Stimulated activated CD4-positive, alpha-beta T cell treated with anti-CD3 and anti-CD28 coated beads, Interleukin-4, amount 100 ng/mL, for 24 hours (primary cell): ENCODE results near the gene B3GALT6.
"Not testable (repeated sequence)": the region's sequence is repeated elsewhere in the genome, so short reads cannot be mapped to it uniquely, and the experiment has no call there.

Experiments used
- DNase-seq: peaks from one replicate; pipeline ENCODE4 v3.0.0-alpha.2; 2020

The B3GALT6 gene

DNA sequence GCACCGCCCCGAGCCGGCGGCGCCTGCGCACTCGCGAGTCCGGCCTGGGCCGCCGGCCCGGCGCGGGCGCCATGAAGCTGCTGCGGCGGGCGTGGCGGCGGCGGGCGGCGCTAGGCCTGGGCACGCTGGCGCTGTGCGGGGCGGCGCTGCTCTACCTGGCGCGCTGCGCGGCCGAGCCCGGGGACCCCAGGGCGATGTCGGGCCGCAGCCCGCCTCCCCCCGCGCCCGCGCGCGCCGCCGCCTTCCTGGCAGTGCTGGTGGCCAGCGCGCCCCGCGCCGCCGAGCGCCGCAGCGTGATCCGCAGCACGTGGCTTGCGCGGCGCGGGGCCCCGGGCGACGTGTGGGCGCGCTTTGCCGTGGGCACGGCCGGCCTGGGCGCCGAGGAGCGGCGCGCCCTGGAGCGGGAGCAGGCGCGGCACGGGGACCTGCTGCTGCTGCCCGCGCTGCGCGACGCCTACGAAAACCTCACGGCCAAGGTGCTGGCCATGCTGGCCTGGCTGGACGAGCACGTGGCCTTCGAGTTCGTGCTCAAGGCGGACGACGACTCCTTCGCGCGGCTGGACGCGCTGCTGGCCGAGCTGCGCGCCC is at the start of gene B3GALT6:
TSS of gene B3GALT6 (plus strand) at position 30 of the 588 bp plus-strand sequence. CDS start at position 72, 42 bp downstream.
- DNase-seq, result no peak

DNA sequence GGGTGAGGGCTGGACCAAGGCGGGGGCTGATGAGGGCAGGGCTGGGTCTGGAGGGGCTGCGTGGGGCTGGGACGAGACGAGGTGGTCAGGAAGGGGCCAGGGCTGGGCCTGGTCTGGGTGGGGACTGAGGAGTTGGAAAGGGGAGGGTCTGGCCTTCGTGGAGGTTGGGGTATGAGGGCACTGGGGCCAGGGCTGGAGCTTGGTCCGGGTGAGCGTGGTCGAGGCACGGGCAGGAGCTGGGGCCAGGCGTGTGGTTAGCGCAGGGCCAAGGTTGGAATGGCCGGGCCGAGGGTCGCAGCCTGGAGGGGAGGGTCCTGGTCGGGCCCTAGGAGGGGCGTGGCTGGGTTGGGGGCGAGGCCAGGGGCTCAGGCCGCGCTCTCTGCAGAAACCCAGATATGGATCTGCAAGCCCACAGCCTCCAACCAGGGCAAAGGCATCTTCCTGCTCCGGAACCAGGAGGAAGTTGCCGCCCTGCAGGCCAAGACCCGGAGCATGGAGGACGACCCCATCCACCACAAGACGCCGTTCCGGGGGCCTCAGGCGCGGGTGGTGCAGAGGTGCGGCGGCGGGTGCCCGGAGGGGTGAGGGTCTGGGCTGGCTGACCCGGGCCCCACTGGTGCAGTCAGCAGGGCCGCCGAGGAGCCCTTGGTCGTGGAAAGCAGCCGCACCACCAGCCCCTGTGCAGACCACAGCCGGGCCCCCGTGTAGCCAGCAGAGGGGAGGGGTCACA is 49.4 kb upstream of the B3GALT6 start:
- DNase-seq, result no peak

DNA sequence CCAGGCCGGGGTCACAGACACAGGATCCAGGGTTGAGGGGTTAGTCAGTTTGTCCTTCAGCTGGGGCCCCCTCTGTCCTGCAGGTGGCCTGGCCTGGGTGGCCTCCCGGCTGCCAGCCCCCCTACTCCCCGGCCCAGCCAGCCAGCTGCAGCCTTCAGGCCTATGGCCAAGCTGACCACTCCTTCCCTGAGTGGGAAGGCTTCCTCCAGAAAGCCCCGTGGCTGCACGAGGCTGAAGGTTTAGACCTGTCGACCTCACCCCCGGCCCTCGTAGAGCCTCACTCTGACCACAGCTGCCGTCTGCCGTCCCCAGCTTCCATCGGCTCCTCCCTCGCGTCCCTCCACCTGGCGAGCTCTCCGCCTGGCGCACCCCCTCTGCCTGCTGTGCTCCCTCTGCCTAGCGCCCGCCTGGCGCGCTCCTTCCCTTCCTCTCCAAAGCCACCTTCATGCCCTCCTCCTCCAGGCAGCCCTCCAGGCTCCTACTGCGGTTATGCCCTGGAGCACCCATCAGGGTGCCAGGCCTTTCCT is 48.8 kb upstream of the B3GALT6 start:
- DNase-seq, result no peak

DNA sequence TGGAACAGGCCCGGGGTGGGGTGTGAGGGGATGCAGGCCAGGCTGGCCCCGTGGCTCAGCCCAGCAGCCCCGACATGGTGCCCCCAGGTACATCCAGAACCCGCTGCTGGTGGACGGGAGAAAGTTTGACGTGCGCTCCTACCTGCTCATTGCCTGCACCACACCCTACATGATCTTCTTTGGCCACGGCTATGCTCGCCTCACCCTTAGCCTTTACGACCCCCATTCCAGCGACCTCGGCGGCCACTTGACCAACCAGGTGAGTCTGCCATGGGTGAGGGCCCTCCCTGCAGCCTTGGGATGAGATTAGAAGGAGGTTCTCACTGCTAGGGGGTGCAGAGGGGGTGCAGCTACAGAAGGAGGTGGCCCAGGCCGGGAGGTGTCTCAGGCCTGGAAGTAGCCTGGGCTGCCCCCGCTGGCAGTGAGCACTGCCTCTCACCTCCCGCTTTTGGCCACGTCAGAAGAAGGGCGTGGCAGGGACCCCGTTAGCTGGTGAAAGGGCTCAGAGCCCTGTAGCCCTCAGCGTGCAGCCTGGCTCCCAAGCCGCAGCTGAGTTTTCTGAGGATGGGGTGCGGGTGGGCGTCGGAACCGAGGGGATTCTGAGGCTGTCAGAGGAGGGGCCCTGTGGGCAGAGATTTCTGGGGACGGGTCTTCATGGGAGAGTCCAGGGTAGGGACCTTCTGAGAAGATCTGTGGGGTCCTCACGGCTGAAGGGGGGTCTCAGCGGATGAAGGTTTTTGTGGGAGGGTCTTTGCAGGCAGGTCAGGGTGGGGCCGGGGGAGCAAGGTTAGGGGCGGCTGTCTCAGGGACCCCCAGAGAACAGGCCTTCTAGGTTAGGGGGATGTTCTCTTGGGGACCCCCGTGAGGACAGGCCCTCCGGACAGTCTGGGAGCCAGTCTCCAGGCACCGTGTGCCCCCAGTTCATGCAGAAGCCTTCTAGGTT is 47.9 kb upstream of the B3GALT6 start:
- no peak for DNase-seq

DNA sequence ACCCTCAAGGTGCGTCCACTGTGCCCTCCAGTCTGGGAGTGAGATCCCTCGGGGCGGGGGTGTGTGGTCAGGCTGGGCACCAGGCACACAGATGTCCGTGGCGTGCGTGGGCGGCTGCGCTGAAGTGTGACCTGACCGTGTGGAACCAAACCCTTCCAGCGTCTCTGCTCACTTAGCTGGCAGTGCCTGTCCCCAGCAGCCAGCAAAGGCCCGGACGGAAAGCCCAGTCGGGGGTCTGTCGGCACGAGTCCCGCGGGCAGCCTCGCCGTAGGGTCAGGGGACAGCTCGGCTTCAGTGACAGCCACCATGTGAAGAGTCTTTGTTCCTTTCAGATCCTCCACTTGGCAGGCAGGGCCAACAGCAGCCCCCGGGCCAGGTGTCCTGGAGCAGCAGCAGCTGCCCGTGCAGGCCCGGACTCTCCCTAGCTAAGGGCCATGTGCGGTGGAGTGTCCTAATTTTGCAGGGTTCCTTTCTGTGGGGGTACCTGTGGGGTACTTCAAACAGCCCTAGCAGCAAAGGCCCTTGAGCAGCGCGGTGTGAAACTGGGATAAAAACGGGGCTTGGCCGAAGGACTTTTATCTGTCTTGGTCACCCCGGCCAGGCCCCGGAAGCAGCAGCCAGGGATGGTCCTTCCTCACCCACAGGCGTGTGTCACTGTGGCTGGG is 46.8 kb upstream of the B3GALT6 start:
- DNase-seq, result no peak

DNA sequence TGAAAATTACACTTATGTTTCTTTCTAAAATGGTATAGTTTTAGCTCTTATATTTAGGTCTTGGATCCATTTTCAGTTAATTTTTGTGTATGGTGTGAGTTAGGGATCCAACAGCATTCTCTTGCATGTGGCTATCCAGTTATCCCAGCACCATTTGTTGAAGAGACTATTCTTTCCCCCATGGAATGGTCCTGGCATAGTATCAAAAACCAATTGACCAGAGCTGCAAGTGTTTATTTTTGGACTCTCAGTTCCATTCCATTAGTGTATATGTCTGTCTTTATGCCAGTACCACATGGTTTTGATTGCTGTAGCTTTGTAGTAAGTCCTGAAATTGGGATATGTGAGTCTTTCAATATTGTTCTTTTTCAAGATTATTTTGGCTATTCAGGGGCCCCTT is 44.1 kb upstream of the B3GALT6 start:
- DNase-seq, result no peak

DNA sequence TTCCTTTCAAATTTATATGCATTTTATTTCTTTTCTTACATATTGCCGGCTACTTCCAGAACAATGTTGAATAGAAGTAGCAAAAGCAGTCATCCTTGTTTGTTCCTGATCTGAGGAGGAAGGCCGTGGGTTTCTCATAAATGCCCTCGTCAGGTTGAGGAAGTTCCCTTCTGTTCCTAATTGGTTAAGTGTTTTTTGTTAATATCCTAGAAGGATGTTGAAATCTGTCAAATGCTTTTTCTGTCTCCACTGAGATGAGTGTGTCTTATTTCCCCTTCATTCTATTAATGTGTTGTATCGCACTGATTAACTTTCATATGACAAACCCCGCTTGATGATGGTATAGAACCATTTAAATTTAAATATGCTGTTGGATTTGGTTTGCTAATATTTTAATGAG is 42.9 kb upstream of the B3GALT6 start:
- DNase-seq, result no peak

DNA sequence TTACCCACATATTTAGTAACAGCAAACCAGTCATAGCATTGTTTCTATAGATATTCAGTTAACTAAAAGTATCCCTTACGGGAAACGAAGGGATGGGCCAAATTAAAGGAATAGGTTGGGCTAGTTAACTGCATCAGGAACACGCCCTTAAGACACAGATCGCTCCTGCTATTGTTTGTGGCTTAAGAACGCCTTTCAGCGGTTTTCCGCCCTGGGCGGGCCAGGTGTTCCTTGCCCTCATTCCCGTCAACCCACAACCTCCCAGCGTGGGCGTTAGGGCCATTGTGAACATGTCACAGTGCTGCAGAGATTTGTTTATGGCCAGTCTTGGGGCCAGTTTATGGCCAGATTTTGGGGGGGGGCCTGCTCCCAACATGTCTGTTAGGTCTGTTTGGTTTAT is 40.3 kb upstream of the B3GALT6 start:
- DNase-seq, result no peak

DNA sequence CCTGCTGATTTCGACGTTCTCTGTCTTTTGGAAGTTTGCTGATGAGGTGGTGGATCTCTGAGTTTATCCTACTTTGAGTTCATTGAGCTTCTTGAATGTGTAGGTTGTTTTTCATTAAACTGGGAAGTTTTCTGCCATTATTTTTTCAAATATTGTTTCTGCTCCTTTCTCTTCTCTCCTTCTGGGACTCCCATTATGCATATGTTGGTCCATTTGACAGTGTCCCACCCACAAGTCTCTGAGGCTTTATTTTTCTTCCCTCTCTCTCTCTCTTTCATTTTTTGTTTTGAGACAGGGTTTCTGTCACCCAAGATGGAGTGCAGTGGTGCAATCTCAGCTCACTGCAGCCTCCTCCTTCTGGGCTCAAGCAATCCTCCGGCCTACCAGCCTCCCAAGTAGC is 37.3 kb upstream of the B3GALT6 start:
- DNase-seq, result no peak

DNA sequence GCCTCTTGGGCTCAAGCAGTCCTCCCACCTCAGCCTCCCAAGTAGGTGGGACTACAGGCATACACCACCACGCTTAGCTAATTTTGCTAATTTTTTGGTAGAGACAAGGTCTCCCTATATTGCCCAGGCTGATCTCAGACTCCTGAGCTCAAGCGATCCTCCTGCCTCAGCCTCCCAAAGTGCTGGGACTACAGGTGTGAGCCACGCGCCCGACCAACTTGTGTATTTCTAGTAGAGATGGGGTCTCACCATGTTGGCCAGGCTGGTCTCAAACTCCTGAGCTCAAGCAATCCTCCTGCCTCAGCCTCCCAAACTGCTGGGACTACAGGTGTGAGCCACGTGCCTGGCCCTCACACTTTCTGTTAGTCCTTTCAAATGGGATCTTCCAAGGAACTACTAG is 36.3 kb upstream of the B3GALT6 start:
- not testable (repeated sequence) for DNase-seq

DNA sequence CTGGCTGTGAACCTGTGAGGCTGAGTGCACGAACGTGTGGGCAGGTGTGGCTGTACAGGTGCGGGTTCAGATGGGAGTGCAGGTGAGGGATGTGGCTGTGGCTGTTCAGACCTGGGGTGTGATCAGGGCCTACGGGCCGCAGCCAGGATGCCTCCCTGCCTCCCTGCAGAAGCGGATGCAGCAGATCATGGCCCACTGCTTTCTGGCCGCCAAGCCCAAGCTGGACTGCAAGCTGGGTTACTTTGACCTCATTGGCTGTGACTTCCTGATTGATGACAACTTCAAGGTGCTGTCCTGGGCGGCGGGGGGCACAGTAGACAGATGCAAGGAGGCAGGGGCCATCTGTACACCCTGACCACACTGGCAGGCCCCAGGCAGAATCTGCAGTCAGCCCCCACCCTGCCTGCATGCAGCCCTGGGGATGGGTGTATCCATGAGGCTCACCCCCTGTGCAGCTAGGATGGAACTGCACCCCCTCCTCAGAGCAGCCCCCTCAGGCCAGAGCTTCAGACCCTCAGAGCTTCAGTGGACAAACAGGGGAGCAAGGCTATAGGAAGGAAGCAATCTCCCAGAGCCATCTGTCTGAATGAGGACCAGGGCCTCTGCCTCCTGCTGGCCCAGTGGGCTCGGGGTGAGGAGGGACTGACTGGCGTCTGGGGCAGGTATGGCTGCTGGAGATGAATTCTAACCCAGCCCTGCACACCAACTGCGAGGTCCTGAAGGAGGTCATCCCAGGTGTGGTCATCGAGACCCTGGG is 35.4 kb upstream of the B3GALT6 start:
- no peak for DNase-seq

DNA sequence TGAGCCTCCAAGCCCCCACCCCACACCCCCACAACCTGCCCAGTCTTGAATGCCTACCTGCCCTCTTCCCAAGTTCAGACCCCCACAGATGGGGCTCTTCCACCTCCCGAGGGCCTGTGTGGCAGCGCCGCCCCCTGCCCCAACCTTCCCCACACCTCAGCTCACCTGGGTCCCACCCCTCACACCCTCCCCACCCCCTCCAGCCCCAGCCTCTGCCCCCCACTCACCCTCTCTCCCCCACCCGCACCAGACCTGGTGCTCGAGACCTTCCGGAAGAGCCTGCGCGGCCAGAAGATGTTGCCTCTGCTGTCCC is 34.9 kb upstream of the B3GALT6 start:
- DNase-seq, result no peak

DNA sequence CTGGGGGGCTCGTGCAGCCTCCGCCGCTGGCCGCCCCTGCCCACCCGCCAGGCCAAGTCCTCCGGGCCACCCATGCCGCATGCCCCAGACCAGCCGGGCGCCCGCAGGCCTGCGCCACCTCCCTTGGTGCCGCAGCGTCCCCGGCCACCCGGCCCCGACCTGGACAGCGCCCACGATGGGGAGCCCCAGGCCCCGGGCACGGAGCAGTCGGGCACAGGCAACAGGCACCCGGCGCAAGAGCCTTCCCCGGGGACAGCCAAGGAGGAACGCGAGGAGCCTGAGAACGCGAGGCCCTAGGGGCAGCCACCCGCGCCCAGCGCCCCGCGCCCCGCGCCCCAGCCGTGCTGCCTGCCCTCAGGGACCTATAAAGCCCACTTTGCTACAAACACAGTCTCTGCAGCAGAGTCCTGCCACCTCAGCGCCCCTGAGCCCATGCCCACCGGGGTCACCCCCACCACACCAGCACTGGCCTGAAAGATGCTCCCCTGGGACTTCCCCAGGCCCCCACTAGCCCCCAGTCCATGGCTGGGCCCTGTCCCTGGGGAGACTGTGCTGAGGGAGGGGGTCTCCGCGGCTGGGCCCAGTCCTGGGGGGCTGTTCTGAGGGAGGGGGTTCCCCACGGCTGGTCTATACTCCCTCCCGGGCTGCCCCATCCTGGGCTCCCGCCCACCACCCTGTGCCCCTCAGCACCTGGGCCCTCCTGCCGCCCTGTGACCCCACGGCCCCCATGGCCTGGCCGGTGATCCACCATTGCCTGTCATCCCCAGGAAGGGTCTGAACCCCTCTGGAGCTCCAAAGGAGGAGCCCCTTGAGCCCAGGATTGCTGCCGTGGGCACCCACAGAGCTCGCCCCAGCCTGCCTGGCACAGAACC is 34.2 kb upstream of the B3GALT6 start:
- DNase-seq, result no peak

DNA sequence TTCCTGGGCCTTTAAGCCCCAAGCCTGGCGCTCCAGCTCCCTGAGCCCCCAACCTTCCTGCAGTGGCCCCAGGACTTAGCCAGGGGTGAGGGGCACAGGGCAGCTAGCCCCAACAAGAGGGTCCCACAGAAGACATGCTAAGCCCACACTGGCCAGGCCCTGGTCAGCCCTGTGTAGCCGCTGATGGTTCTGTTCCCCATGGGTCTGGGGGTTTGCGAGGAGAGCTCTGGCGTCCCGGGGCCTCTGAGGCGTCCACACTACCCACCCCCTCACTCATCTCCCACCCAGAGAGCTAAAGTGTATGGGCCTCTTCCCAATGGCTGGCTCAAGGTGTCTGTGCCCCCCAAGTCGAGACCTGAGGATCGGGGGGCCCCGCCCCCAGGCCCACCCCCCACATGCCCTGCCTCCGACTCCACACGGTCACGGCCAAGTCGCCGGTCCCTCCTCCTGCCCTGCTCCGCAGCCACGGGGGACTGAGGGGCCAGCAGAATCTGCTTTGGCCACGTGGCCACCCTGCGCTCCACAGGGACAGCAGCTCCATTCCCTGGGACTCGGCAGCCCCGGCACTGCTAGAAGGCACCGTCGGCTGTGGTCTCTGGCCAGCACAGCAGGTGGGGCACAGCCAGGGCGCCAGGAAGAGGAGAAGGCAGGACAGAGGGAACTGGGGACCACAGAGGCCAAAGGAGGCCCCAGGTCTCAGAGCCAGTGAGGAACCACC is 33.5 kb upstream of the B3GALT6 start:
- DNase-seq, result no peak

DNA sequence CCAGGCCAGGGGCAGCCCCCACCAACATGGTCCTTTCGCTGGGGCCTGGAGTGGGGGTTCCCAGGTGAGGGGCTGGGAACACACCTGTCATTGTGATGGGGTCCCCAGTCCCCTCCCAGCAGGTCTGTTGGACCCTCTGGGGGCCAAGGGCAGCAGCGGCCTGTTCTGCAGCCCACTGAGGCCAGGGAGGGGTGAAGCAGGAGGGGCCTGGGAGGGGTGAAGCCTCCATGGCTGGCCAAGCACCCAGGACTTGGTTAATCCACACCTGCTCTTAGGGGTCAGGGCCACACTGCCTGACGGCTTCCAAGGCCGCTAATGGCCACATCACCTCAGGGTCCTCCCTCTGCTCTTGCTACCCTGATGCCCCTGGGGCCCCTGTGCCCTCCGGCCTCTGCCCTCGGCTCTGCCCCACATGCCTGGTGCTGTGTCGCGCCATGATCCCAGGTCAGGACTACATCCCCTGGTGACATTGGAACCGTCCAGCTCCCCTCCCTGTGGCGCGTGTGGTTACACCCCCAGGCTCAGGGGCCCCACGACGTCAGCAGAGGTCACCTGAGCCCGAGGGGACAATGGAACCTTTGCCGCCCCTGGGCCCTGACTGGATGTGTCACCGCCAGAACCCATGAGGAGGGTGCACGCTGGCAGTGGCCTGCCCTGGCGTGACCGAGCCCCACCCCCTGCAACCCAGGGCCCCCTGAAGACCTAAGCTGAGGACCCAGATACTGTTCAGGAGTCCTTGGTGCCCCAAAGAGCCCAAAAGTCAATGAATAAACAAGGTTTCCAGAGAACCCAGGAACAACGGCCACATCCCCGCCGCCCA is 32.7 kb upstream of the B3GALT6 start:
- DNase-seq, result no peak

DNA sequence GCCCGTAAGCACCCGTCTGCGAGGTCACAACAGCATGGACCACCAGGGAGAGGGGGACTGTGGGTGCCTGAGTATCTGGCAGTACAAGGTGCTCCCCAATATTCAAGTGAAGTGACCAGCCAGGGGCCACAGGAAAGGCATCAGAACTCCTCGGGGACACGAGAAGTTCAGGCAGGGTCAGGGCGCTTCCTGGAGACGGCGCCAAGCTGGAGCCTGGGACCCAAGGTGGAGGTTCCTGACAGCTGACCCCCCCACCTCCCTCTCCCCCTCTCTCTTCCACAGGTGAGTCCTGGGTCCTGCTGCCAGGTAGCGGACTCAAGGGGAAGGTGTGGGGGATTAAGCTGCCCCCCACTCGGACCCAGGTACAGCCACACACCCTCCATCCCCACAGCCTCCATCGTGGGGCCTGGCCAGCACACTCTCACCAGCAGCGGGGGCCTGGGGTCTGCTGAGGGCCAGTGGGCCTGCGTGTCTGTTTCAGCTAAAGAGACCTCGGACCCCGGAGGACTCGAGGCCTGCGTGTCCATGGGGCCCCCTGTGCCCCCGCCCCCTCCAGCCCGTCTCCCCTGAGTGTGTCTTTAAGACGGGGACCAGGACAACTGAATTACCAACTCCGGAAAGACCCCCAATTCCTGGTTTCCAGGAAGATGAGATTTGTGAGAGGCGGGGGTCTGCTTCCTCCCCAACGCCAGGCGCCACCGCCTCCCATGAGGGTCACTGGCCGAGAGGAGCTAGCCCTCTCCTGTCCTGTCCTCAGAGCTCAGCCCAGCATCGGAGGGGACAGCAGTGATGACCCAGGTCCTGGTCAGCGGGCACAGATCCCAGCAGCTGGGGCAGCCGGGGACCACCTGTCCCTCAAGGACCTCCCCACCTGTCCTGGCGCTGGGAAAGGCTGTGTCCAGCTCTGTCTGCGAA is 31.8 kb upstream of the B3GALT6 start:
- no peak for DNase-seq

DNA sequence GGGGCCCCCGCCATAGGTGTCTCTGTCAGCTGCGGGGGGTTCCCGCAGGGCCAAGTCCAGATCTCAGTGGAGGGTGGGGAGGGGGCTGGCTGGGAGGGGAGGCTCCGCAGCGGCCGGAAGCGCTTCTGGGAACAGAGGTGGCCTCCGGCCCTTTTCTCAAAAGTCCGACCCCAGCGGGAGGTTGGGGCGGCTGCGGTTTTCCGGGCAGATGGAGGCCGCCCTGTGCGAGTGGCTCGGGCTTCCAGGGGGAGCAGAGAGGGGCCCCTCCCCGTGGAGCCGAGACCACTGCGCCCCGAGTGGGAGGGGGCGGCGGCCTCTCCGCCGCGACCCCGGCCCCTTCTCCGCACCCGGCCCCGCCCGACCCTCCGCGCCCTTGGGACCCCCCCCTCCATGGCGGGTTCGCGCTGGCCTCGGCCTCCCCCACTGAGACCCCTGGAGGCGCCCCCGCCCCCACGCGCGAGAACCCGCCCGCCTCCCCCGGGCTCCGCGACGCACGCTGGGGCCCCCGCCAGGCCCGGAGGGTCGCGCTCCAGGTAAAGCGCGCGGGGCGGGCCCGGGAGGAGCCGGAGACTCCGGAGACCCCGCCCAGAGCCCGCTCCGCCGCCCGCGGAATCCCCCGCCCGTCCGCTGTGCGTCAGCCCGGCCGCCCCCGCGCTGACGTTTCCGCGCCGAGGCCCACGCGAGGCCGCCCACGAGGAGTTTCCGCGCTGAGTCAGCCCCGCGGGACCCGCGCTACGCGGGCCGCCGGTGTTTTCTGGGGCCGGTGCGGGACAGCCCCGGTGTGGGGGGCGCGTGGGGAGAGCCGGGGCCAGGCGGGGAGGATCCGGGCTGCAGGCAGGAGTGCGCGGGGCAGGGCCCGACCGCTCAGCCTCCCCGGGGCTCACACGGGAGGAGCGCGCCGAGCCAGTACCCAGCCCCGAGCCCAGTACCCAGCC is 30.9 kb upstream of the B3GALT6 start:
- peak; percentile 91 for DNase-seq
